ENCODE data around the gene USH2A.

- TF ChIP-seq CTCF (IDR thresholded peaks at IDR 0.05) (no peak), POLR2A (IDR thresholded peaks at IDR 0.05) (no peak)
Measured at GRCh38 chr1:215793180-215793579, 630.1 kb downstream of the USH2A start.

Data from adrenal gland (tissue), 5 donors.